Measurements from ENCODE around the gene DNAH3. TPM values are rescaled to one million over a fixed set of nuclear protein-coding genes. Genes with fewer than 3 reads are reported as not detected.

Gene DNAH3
- total and polyA plus RNA-seq, 2 of the 8 experiments (the other 6 are each of a cell fraction or from before 2014, with no cell fraction given), result 0.57 to 0.71 TPM

DNA sequence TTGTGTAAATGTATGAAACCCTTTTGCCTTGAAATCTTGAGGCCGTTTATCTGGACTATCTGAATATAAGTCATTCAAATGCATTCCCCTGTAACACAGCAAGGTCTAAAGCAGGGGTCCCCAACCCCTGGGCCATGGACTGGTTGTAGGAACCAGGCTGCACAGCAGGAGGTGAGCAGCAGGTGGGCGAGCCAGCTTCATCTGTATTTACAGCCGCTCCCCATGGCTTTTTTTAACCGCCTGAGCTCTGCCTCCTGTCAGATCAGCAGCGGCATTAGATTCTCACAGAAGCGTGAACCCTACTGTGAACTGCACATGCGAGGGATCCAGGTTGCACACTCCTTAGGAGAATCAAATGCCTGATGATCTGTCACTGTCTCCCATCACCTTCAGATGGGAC, 24.1 kb downstream of the DNAH3 start (continued):
- no peak for TF ChIP-seq YY1 (IDR thresholded peaks at IDR 0.05; ENCODE audit: low read depth, low read length)

Measured in H1 (cell line).